Muscle of back (tissue), 11 donors: Measurements from ENCODE around the gene UBR1. TPM values are rescaled to one million over a fixed set of nuclear protein-coding genes. Genes with fewer than 3 reads are reported as not detected.
"Not testable (repeated sequence)": the region's sequence is repeated elsewhere in the genome, so short reads cannot be mapped to it uniquely, and the experiment has no call there.

ENCODE experiments used
- DNase-seq, 3 donors: peaks; one replicate each; pipeline versions ENCODE4 v3.0.0 to v3.0.0-alpha.2; 2013
- polyA plus RNA-seq, 10 donors: library from polyadenylated mRNA; unstranded; fragments of 120-200 nt; gene quantifications; one replicate each; pipeline ENCODE4 v1.2.1, GENCODE V29; 2013; ENCODE audit not compliant: insufficient read length in 10 of 10

UBR1 gene
- polyA plus RNA-seq, 10 donors = 14.7 to 32.6 (median 21.2) TPM

DNA sequence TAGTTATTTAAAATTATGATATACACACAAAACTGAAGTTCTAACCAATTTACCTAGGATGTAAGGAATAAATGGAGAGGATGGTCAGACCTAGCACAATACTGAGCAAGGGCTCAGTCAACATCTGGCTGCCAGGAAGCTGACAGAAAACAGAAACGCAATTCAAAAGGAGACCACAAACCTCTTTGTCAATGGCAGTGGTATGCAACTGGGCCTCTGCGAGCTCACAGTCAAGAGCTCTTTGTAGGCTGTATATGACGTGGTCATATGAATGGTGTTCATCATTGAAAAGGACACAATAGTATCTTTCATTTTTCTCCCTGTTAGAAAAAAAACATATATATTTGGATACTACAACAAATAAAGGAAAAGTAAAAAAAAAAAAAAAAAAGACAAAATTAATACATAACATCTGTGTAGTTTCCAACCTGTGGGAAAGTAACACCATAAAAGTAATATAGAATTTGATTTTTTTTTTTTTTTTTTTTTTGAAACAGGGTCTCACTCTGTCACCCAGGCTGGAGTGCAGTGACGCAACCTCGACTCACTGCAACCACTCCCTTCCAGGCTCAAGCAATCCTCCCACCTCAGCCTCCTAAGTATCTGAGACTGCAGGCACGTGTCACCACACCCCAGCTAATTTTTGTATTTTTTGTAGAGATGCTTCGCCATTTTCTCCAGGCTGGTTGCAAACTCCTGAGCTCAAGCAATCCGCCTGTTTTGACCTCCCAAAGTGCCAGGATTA, 37.9 kb downstream of the UBR1 start:
- DNase-seq = peak in 1 of 3 donors; percentile 4

DNA sequence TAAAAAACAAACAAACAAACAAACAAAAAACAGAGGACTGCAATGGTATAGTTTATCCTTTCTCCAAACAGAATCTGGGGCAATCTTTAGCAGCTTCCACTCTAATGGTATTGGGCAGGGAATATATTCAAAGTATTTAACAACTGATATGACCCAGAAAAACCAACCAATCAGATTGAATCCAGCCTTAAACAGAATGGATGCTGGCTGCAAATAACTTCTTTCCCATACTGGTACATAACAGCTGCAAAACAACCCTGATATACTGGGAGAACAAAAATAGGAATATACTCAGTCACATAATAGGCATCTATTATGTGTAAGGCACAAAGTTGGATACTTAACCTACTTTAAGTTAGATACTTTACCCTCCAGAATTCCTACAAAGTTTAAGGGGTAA, 49.1 kb downstream of the UBR1 start:
- DNase-seq = peak in 1 of 3 donors; percentile 7

DNA sequence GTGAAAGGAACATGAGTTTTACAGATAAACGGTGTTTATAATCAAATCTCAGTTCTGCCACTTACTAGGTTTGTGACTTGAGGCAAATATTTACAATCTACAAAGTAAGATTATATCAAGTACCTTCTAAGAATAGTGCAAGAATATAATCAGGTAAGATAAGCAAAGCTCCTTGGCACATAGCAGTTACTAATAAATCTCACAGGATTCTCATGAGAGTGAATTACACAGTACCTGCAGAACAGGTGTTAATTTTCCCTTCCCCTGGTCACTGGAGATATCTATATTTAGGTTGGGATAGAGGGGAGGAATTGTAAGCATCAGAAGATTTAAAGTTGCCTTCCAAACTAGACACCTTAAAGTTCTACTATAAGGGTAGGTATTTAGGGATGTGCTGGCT, 53.0 kb downstream of the UBR1 start:
- DNase-seq = no peak

DNA sequence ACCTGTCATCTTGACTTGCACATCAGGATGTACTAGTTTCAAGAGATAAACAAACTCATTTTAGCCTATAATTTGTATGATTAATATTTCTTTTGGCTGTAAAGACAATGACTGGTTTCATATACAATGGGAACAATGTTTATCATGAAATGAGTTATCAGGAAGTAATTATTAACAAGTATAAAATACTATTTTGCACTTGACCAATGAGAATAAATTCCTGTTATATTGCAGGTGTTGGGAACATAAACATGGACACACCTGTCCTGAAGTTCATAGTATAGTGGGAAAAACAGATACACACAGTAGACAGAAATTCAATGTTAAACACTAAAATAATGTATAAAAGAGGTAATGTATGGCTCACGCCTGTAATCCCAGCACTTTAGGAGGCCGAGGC, 56.9 kb downstream of the UBR1 start:
- DNase-seq = no peak

DNA sequence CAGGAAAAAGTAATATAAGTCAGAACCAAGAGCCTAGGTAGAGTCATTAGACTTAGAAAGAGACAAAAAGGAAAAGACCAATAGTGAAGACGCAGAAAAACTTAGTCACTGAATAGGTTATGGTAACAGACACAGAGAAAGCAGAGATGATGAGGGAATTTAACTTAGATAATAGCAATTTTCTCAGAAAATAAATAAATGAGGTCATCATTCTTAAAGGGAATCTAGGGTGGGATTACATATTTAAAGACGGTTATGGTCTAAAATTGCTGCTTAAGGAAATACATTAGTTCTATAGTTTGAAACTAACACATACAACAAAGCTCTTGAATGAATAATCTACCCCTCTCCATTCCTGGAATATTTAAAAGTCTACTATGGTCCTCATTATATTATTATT, 59.4 kb downstream of the UBR1 start:
- no peak for DNase-seq

DNA sequence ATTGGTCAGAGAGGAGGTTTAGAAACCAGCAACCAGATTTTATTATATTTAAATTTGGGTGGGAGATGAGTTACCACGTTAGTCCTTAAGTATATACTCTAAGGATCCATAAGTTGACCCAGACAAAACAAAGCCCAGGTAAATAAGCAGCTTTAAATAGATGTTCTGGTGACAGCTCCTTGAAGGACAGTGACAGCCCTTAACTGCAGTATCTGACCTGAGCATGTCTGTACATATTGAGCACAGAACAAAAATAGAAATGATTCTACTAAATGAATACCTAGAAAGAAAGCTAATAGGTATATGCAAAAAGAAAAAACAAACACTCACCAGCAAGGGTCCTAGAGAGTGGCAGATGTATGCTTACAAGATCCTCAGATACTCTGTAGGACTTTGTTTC, 63.0 kb downstream of the UBR1 start:
- DNase-seq = no peak

DNA sequence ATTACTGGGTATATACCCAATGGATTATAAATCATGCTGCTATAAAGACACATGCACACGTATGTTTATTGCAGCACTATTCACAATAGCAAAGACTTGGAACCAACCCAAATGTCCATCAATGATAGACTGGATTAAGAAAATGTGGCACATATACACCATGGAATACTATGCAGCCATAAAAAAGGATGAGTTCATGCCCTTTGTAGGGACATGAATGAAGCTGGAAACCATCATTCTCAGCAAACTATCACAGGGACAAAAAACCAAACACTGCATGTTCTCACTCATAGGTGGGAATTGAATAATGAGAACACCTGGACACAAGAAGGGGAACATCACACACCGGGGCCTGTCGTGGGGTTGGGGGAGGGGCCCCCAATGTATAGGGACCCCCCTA, 64.8 kb downstream of the UBR1 start:
- not testable (repeated sequence) for DNase-seq

DNA sequence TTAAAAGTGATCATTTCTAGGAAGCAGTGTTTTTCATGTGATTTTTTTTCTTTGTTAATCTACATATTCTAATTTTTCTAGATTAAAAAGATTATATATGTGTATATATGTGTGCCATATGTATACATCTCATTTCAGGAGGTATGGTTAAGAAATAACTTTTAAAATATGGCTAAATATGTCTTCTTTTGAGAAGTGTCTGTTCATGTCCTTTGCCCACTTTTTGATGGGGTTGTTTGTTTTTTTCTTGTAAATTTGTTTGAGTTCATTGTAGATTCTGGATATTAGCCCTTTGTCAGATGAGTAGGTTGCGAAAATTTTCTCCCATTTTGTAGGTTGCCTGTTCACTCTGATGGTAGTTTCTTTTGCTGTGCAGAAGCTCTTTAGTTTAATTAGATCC, 70.6 kb downstream of the UBR1 start:
- DNase-seq = not testable (repeated sequence)

DNA sequence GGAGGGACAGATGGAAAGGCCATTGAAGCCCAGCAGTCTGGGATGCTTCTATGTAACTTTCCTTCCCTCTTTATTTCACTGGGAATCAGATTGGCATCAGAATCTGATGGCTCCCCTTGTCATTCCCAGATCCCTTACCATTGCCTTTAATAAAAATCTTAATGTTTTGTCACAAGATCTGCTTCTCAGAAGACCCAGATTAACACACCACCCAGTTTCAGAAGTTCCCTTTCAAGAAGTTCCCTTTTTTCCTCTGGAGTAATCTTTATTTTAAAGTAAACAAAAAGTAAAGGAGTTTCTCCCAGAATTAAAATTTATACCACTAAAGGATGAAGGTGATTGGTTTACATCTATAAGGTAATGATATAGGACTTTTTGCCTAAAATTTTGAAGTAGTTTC, 76.4 kb downstream of the UBR1 start:
- no peak for DNase-seq

DNA sequence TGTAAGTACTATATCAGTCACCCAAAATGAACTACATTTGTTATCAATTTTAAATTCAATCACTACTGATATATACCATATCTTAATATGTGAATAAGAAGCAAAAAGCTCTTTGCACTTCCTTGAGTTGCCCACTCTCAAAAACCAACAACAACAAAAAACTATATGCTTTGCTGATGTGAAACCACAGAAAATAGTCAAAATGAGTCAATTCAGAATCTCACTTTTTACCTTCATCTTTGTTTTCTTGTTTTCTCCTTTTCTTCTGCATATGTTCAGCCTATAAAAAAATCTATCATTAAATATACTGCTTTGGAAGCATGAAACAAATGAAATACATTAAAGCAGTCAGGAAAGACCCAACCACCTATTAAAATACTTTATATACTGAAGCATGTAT, 80.7 kb downstream of the UBR1 start:
- DNase-seq = no peak

DNA sequence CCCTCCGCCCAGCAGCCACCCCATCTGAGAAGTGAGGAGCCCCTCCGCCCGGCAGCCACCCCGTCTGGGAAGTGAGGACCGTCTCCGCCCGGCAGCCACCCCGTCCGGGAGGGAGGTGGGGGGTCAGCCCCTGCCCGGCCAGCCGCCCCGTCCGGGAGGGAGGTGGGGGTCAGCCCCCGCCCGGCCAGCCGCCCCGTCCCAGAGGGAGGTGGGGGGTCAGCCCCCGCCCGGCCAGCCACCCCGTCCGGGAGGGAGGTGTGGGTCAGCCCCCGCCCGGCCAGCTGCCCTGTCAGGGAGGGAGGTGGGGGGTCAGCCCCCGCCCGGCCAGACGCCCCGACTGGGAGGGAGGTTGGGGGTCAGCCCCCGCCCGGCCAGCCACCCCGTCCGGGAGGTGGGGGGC, 91.2 kb downstream of the UBR1 start:
- DNase-seq = not testable (repeated sequence)

DNA sequence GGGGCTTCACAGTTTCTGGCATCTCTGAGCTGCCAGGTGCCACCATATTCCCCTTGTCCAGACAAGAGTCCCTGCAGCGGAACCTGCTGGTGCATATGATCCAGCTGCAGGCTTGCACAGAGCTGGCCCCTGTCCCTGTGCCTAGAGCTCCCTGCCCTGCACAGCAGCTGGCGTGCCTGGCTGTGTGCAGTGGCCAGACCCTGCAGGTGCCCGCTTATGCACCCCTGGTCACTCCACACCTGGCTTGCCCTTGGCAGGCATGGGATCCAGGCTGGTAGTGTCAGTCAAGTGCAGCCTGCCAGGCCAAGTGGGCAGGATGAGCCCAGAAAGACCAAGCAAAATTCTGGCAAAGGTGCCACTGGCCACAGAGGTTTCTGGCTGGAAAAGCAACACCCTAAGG, 96.6 kb downstream of the UBR1 start:
- no peak for DNase-seq

DNA sequence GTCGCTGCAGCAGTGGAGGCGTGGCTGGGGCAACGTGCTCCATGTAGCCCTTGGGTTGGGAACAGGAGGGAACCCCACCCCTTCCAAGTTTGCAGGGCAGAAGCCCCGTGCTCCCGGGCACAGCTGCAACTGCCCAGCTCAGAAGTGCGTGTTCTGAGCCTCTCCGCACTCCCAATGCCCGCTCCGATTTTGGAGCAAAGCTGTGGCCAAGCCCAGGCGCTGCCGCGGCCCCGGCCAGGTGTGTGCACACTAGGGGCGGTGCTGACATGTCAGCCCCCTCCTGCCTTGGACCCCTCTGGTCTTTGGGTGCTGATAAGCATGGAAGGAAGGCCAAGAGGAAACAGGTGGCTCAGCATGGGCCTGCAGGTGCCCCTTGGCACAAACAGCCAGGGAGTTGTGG, 97.7 kb downstream of the UBR1 start:
- DNase-seq = no peak

DNA sequence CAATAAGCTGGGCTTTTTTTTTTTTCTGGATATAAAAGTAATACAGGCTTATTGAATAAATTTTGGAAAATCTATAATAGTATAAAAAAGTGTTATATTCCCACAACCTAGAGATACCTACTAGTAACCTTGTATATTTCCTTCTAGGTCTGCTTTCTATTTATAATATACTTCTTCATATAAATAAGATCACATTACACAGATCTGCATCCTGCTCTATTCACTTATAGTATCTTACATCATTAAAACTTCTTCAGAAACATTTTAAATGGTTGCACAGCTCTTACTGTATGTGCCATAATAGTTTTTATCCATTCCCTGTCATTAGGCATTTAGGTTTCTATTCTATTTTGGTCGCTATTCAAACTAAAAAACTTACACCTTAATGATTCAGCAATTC, 98.3 kb downstream of the UBR1 start:
- DNase-seq = no peak

DNA sequence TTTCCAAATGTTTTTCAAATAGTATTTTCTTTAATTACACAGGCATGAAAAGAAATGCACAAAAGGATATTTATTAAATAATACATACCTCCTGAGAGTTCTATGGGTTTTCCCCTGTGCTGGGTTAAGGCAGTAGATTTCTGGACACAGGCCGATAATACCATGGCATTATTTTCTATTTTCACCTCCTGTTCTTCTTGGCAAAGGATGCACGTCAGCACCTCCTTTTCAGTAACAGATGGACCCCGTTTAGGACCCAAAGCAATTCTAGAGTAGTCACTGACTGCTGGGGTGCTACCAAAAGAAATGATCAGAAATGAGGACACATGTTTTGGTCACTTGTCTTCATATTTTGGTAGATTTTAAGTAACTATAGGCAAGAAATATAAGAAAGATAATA, 98.8 kb downstream of the UBR1 start:
- DNase-seq = no peak

DNA sequence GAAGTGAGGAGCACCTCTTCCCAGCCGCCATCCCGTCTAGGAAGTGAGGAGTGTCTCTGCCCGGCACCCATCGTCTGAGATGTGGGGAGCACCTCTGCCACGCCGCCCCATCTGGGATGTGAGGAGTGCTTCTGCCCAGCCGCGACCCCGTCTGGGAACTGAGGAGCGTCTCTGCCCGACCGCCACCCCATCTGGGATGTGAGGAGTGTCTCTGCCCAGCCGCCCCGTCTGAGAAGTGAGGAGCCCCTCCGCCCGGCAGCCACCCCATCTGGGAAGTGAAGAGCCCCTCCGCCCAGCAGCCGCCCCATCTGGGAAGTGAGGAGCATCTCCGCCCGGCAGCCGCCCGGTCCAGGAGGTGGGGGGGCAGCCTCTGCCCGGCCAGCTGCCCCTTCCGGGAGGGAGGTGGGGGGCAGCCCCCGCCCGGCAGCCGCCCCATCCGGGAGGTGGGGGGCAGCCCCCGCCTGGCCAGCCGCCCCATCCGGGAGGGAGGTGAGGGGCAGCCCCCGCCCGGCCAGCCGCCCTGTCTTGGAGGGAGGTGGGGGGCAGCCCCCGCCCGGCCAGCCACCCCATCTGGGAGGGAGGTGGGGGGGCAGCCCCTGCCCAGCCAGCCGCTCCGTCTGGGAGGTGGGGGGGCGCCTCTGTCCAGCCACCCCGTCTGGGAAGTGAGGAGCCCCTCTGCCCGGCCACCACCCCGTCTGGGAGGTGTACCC, 100.8 kb downstream of the UBR1 start:
- DNase-seq = not testable (repeated sequence)

DNA sequence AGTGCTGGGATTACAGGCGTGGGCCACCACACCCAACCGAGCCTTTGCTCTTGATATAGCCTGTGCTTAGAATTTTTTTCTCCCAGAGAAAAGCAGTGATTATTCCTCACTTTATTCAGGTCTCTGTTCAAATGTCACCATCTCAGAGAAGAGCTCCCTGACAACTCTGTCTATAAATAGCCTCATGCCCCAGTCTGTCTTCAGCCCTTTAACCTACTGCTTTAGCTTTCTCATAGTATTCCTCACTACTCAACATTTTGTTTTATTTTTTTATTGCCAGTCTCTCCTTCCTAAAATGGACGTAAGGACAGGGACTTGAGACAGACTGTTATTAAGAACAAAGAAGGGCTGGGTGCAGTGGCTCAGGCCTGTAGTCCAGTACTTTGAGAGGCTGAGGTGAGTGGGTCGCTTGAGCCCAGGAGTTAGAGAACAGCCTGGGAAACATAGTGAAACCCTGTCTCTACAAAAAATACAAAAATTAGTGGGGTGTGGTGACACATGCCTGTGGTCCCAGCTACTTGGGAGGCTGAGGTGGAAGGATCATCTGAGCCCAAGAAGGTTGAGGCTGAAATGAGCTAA, 106.5 kb downstream of the UBR1 start:
- DNase-seq = no peak

DNA sequence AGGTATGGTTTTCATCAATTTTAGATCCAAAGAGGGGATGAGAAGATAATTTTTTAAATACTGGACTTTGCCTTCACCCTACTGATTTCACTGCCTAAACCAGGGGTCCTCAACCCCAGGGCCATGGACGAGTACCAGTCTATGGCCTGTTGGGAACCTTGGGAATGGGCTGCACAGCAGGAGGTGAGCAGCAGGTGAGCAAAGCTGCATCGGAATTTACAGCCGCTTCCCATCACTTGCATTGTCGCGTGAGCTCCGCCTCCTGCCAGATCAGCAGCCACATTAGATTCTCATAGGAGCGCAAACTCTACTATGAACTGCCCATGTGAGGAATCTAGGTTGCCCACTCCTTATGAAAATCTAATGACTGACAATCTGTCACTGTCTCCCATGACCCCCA, 109.0 kb downstream of the UBR1 start:
- no peak for DNase-seq

DNA sequence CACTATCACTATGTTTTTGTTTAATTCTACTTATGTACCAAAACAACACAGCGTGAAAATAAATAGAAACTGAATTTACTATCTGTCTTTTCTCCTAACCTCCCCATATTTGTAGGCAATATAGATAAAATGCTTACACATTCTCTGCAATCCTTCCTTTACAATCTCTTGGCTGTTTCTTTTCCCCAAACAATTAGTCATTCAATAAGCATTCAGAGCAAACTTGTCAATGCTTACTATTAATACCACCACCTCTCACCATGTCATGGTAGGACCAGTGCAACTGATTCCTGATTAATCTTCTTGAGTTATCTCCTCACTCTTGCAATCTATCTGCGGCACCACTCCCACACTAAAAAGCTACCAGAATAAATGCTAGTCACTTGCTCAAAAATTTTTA, 111.3 kb downstream of the UBR1 start:
- peak in 1 of 3 donors; percentile 22 for DNase-seq

DNA sequence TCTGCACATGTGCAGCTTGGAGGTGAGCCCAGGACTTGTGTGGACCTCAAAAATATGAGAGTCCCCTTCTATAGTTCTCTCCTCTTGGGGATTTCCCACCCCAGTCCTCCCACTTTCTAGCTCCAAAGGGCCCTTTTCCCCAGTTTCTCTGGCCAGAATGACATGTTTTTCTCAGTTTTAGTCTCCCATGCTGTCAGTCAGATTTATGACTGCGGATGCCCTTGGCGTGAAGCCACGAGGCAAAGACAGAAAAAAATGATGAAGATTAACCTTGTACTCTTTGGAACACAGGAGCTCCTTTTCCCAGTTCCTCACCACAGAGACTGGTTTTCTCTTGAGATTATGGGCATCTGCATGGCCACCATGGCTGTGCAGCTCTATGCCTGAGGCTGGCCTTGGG, 113.2 kb downstream of the UBR1 start:
- no peak for DNase-seq

DNA sequence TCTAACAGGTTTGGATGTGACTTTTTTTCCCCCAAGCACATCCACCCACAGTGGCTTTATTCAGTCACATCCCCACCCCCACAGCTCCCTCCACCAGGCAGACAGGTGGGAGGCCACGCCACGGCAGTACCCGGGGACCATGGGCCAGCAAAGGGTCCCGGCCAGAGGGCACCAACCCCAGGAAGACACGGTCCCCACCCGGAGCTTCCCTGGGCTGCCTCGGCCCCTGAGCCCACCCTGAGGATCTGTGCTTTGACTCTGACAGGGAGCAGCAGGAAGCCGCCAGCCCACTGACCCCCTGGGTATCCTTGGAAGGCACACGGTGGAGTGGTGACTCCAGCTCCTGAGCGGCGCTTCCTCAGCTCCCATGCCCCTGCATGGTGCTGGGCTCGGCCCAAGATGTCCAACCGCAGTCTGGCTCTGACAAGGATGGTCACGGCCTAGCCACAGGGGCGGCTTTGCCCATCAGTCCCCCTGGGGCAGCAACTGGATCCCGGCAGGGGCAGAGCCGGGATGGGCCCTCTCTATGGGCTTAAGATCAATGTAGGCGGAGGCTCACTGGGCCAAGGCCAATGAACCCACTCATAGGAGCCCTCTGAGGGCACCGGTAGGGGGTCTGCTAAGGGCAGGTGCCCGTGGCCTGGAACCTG, 119.0 kb downstream of the UBR1 start:
- DNase-seq = no peak

DNA sequence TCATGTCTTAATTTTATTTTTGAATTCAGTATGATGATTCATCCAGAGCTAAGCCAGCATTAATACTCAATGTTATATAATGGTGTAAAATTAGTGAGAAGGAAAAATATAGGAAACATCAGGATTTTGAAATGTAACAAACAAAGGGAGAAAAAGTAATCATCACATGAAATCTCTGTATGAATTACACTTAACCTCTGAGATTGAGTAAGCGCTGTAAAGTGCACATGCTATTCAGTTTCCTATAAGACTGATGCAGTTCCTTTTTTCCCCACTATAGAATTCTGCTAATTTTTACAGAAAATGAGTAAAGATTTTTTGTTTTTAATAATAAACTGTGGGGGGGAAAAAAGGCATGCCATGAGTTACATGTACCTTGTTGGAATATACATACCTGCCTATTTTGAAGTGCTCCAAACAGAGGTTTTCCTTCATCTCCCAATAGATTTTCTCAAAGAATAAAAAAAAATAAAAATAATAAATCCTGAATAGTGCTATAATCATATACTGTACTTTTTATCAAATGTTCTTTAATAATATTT, 121.3 kb downstream of the UBR1 start:
- DNase-seq = no peak
